GM13977 (cell line): Measurements from ENCODE around the gene MCTS1.
A peak's percentile ranks its signal among the peaks of the same experiment; 100 is the strongest.

Experiments
- DNase-seq: peaks from one replicate; pipeline ENCODE4 v3.0.0; 2012; ENCODE audit warnings: low spot score
- CTCF ChIP-seq: IDR thresholded peaks from 2 replicates; pipeline ENCODE4 v1.5.1; 2012; ENCODE audit warnings: mild to moderate bottlenecking, control low read depth; ENCODE audit not compliant: insufficient read depth; ENCODE audit errors: extremely low read depth, missing control alignments
- in situ Hi-C: fragments of 300-500 bp; cut with MboI; formaldehyde crosslinking; loops from one replicate; pipeline ENCODE4 v1.12.0; 2022; ENCODE audit warnings: low sequenced_read_pairs, low pct_unique_long_range_greater_than_20kb, mixed read lengths, inconsistent platforms; ENCODE audit not compliant: unreplicated experiment

MCTS1 gene

GRCh38 chrX:120575379-120576114 lies 28.4 kb upstream of the MCTS1 start:
- TF ChIP-seq CTCF, result no peak
- in situ Hi-C loops, result no loop called here

GRCh38 chrX:120585702-120586101 lies 18.2 kb upstream of the MCTS1 start:
- DNase-seq, result no peak
- in situ Hi-C loops, result no loop called here
- TF ChIP-seq CTCF, result no peak

More at GRCh38 chrX:120575379-120576114, 28.4 kb upstream of the MCTS1 start:
- no peak for DNase-seq

- DNase-seq, result peak; percentile 34
- TF ChIP-seq CTCF, result no peak
Observed at GRCh38 chrX:120604361-120604782, 471 bp downstream of the MCTS1 start.

GRCh38 chrX:120612086-120612485 lies 8.2 kb downstream of the MCTS1 start:
- no peak for TF ChIP-seq CTCF
- DNase-seq, result no peak
- in situ Hi-C loops, result no loop called here

More at GRCh38 chrX:120604361-120604782, 471 bp downstream of the MCTS1 start:
- in situ Hi-C loops, result no loop called here

- in situ Hi-C loops, result no loop called here
- no peak for TF ChIP-seq CTCF
- DNase-seq, result no peak
Observed at GRCh38 chrX:120614816-120615215, 10.9 kb downstream of the MCTS1 start.

GRCh38 chrX:120617996-120618630 lies 14.2 kb downstream of the MCTS1 start:
- no peak for DNase-seq
- no peak for TF ChIP-seq CTCF

More at GRCh38 chrX:120617996-120618630, 14.2 kb downstream of the MCTS1 start:
- in situ Hi-C loops, result no loop called here
